ENCODE results near the gene HSPB7. TPM values are rescaled to one million over a fixed set of nuclear protein-coding genes. Genes with fewer than 3 reads are reported as not detected.
A peak's percentile ranks its signal among the peaks of the same experiment; 100 is the strongest.
"Not testable (repeated sequence)": the region's sequence is repeated elsewhere in the genome, so short reads cannot be mapped to it uniquely, and the experiment has no call there.

Gene HSPB7
- total RNA-seq, 1 experiment from 2014 or later = not detected

- Mint-ChIP-seq H3K36me3 (ENCODE audit: insufficient read depth, unreplicated experiment) (peaks cover 6% of the 10 kb centered on the region), H3K27me3 (ENCODE audit: insufficient read depth, unreplicated experiment) (no peaks in the 10 kb centered on the region), H3K4me3 (ENCODE audit: unreplicated experiment) (no peak overlapping the region), H3K4me1 (ENCODE audit: low read depth, unreplicated experiment) (no peaks in the 10 kb centered on the region), H3K9me3 (ENCODE audit: unreplicated experiment) (no peaks in the 10 kb centered on the region), H3K27ac (ENCODE audit: unreplicated experiment) (no peak overlapping the region)
- BruUV-seq (replicated peaks) = no TSS peak
- Histone ChIP-seq H3K36me3 (ENCODE audit: control insufficient read depth, insufficient read depth, low read length) (no peaks in the 10 kb centered on the region), H3K4me3 (ENCODE audit: low read depth, low read length) (no peak overlapping the region), H3K27me3 (replicated peaks; ENCODE audit: control insufficient read depth, insufficient read depth, low read length) (no peaks in the 10 kb centered on the region), H3K4me1 (no peaks in the 10 kb centered on the region), H3K9me3 (no peaks in the 10 kb centered on the region)
- CTCF ChIA-PET = interaction anchor here (0.9 kb wide), 1 partner anchor 29 kb away, joined by 3 read pairs; no protein-coding TSS in a partner anchor
- no peak for TF ChIP-seq CTCF (IDR thresholded peaks at IDR 0.05; ENCODE audit: insufficient read depth in 1 of 2, low read depth in 1 of 2, low read length in 1 of 2, severe bottlenecking in 1 of 2, unreplicated experiment in 1 of 2)
- POLR2A ChIA-PET = no interaction called here
- DNase-seq = peak; percentile 36 to 71
- intact Hi-C loops (cut with micrococcal nuclease; ENCODE audit: unreplicated experiment) = no loop called here
These were observed 20.7 kb upstream of the HSPB7 start for GRCh38 chr1:16038620-16038912.

GRCh38 chr1:16036461-16036860, 18.6 kb upstream of the HSPB7 start:
- H3K9me3 Mint-ChIP-seq (ENCODE audit: unreplicated experiment); H3K27me3 Mint-ChIP-seq (ENCODE audit: insufficient read depth, unreplicated experiment); BruUV-seq (replicated peaks); DNase-seq; H3K4me1 ChIP-seq; H3K27me3 ChIP-seq (replicated peaks; ENCODE audit: control insufficient read depth, insufficient read depth, low read length); H3K36me3 Mint-ChIP-seq (ENCODE audit: insufficient read depth, unreplicated experiment); intact Hi-C loops (cut with micrococcal nuclease; ENCODE audit: unreplicated experiment); CTCF ChIA-PET; H3K4me1 Mint-ChIP-seq (ENCODE audit: low read depth, unreplicated experiment); H3K36me3 ChIP-seq (ENCODE audit: control insufficient read depth, insufficient read depth, low read length); POLR2A ChIA-PET; H3K9me3 ChIP-seq; H3K4me3 Mint-ChIP-seq (ENCODE audit: unreplicated experiment); H3K27ac Mint-ChIP-seq (ENCODE audit: unreplicated experiment); H3K4me3 ChIP-seq (ENCODE audit: low read depth, low read length): not testable (repeated sequence)

GRCh38 chr1:16033103-16033632, 15.3 kb upstream of the HSPB7 start:
- H3K9me3 ChIP-seq; H3K4me1 Mint-ChIP-seq (ENCODE audit: low read depth, unreplicated experiment); CTCF ChIA-PET; BruUV-seq (replicated peaks); H3K36me3 Mint-ChIP-seq (ENCODE audit: insufficient read depth, unreplicated experiment); H3K4me1 ChIP-seq; DNase-seq; H3K4me3 ChIP-seq (ENCODE audit: low read depth, low read length); H3K27me3 ChIP-seq (replicated peaks; ENCODE audit: control insufficient read depth, insufficient read depth, low read length); H3K4me3 Mint-ChIP-seq (ENCODE audit: unreplicated experiment); H3K27me3 Mint-ChIP-seq (ENCODE audit: insufficient read depth, unreplicated experiment); H3K36me3 ChIP-seq (ENCODE audit: control insufficient read depth, insufficient read depth, low read length); POLR2A ChIA-PET; H3K9me3 Mint-ChIP-seq (ENCODE audit: unreplicated experiment); H3K27ac Mint-ChIP-seq (ENCODE audit: unreplicated experiment): not testable (repeated sequence)
- intact Hi-C loops (cut with micrococcal nuclease; ENCODE audit: unreplicated experiment) = loop anchor here (2.0 kb wide), 1 partner anchor 24 kb away; no protein-coding TSS in a partner anchor

- DNase-seq = peak; percentile 86
- Histone ChIP-seq H3K9me3 (no peaks in the 10 kb centered on the region), H3K4me1 (no peaks in the 10 kb centered on the region), H3K36me3 (ENCODE audit: control insufficient read depth, insufficient read depth, low read length) (no peaks in the 10 kb centered on the region), H3K27me3 (replicated peaks; ENCODE audit: control insufficient read depth, insufficient read depth, low read length) (no peaks in the 10 kb centered on the region), H3K4me3 (ENCODE audit: low read depth, low read length) (no peak overlapping the region)
- ChIA-PET CTCF (interaction anchor here (0.6 kb wide), 1 partner anchor 129 kb away, joined by 3 read pairs; no protein-coding TSS in a partner anchor), POLR2A (no interaction called here)
- H3K9me3 Mint-ChIP-seq (ENCODE audit: unreplicated experiment) = no peaks in the 10 kb centered on the region
- H3K4me3 Mint-ChIP-seq (ENCODE audit: unreplicated experiment) = no peak overlapping the region
- intact Hi-C loops (cut with micrococcal nuclease; ENCODE audit: unreplicated experiment) = loop anchor here (2.0 kb wide), 1 partner anchor 24 kb away; no protein-coding TSS in a partner anchor
- TF ChIP-seq CTCF (IDR thresholded peaks at IDR 0.05; ENCODE audit: insufficient read depth in 1 of 2, low read depth in 1 of 2, low read length in 1 of 2, severe bottlenecking in 1 of 2, unreplicated experiment in 1 of 2) = peak; percentile 69 to 78
- H3K4me1 Mint-ChIP-seq (ENCODE audit: low read depth, unreplicated experiment) = no peaks in the 10 kb centered on the region
- H3K27ac Mint-ChIP-seq (ENCODE audit: unreplicated experiment) = no peak overlapping the region
- H3K36me3 Mint-ChIP-seq (ENCODE audit: insufficient read depth, unreplicated experiment) = peaks cover 6% of the 10 kb centered on the region
- no peaks in the 10 kb centered on the region for H3K27me3 Mint-ChIP-seq (ENCODE audit: insufficient read depth, unreplicated experiment)
- BruUV-seq (replicated peaks) = no TSS peak
These were observed 14.7 kb upstream of the HSPB7 start for GRCh38 chr1:16032388-16033102.
